Testis (tissue), 2 donors: ENCODE measurements around the gene B3GAT2.

ENCODE experiments used
- CTCF ChIP-seq, 3 experiments: fragments of 450-650 bp in 2 of 3; fragments of 200-600 bp in 1 of 3; sonication (generic) in 1 of 3; IDR thresholded peaks; one replicate each; pipeline ENCODE4 v1.5.1; 2016 to 2019; ENCODE audit warnings: antibody characterized with exemption in 3 of 3, mild to moderate bottlenecking in 2 of 3, moderate library complexity in 1 of 3
- POLR2A ChIP-seq: fragments of 450-650 bp; IDR thresholded peaks from one replicate; pipeline ENCODE4 v1.6.1; 2017; ENCODE audit warnings: antibody characterized with exemption, mild to moderate bottlenecking, moderate library complexity

GRCh38 chr6:70849348-70850069 lies 107.4 kb downstream of the B3GAT2 start:
- TF ChIP-seq CTCF (IDR thresholded peaks at IDR 0.05) (no peak), POLR2A (no peak)
